CD4-positive, alpha-beta memory T cell (primary cell): ENCODE data around the gene ANKRD13C. TPM values are rescaled to one million over a fixed set of nuclear protein-coding genes. Genes with fewer than 3 reads are reported as not detected.

Experiments used
- CTCF ChIA-PET: fragments of 350-600 bp; sonication (Branson Sonifier 250); formaldehyde crosslinking; loops from one replicate; lab custom pipeline; 2021; ENCODE audit warnings: inconsistent platforms; ENCODE audit not compliant: partially characterized antibody; lab: Charles Lee
- POLR2A ChIA-PET: fragments of 350-600 bp; sonication (Branson Sonifier 250); formaldehyde crosslinking; loops from one replicate; lab custom pipeline; 2021; ENCODE audit not compliant: partially characterized antibody; lab: Charles Lee
- DNase-seq, 5 donors: peaks; one replicate each; pipeline versions ENCODE4 v3.0.0 to v3.0.0-alpha.2; 2020 to 2022; ENCODE audit warnings: mixed read lengths in 1 of 5
- H3K27ac ChIP-seq: one replicate; pipeline ENCODE4 v1.7.0; 2013; ENCODE audit warnings: low read depth, low read length
- H3K27me3 ChIP-seq: 2 replicates; pipeline ENCODE4 v1.7.0; 2013; ENCODE audit warnings: mild to moderate bottlenecking, low read length, moderate library complexity; ENCODE audit not compliant: insufficient read depth
- H3K36me3 ChIP-seq: 2 replicates; pipeline ENCODE4 v1.7.0; 2013; ENCODE audit warnings: mild to moderate bottlenecking, low read length, moderate library complexity; ENCODE audit not compliant: insufficient read depth
- H3K4me1 ChIP-seq: 2 replicates; pipeline ENCODE4 v1.7.0; 2013; ENCODE audit warnings: mild to moderate bottlenecking, low read length, moderate library complexity; ENCODE audit not compliant: insufficient read depth
- H3K4me3 ChIP-seq, 2 donors: one replicate each; pipeline ENCODE4 v1.7.0; 2013; ENCODE audit warnings: low read length in 2 of 2, mild to moderate bottlenecking in 1 of 2
- H3K9me3 ChIP-seq, 2 donors: one replicate each; pipeline ENCODE4 v1.7.0; 2013; ENCODE audit warnings: low read length in 2 of 2, control low read depth in 1 of 2; ENCODE audit not compliant: control insufficient read depth in 1 of 2
- H3K27ac Mint-ChIP-seq, 7 donors: one replicate each; pipeline ENCODE4 v1.8.0; 2020 to 2021; ENCODE audit warnings: mixed read lengths in 7 of 7, mild to moderate bottlenecking in 6 of 7, inconsistent platforms in 3 of 7, moderate library complexity in 3 of 7
- H3K27me3 Mint-ChIP-seq, 2 donors: one replicate each; pipeline ENCODE4 v1.8.0; 2020 to 2021; ENCODE audit warnings: mixed read lengths in 2 of 2
- H3K36me3 Mint-ChIP-seq, 2 donors: one replicate each; pipeline ENCODE4 v1.8.0; 2020 to 2021; ENCODE audit warnings: mixed read lengths in 2 of 2, inconsistent platforms in 1 of 2, mild to moderate bottlenecking in 1 of 2
- H3K4me1 Mint-ChIP-seq, 4 donors: one replicate each; pipeline ENCODE4 v1.8.0; 2020 to 2021; ENCODE audit warnings: mixed read lengths in 4 of 4, mild to moderate bottlenecking in 1 of 4
- H3K4me3 Mint-ChIP-seq, 8 donors: one replicate each; pipeline ENCODE4 v1.8.0; 2020 to 2021; ENCODE audit warnings: mixed read lengths in 8 of 8, mild to moderate bottlenecking in 7 of 8, moderate library complexity in 6 of 8, inconsistent platforms in 3 of 8
- H3K9me3 Mint-ChIP-seq, 8 donors: one replicate each; pipeline ENCODE4 v1.8.0; 2020 to 2021; ENCODE audit warnings: mixed read lengths in 8 of 8, mild to moderate bottlenecking in 5 of 8, inconsistent platforms in 3 of 8, moderate library complexity in 1 of 8
- intact Hi-C: fragments of 100-400 bp; cut with micrococcal nuclease; formaldehyde crosslinking; loops from one replicate; pipeline ENCODE4 v1.15.1; 2023
- polyA plus RNA-seq, 2 donors: library from polyadenylated mRNA; unstranded; fragments of 300-500 nt; fragmentation: Illumina TruSeq; gene quantifications; one replicate each; pipeline ENCODE4 v1.2.3, GENCODE V29; 2021
- total RNA-seq, 2 experiments: library from RNA; stranded (reverse); gene quantifications; one replicate each; pipeline ENCODE4 v1.2.3, GENCODE V29; 2021

Gene ANKRD13C
- total and polyA plus RNA-seq, 4 experiments from 2014 or later: 12.9 to 34.0 (median 22.9) TPM

DNA sequence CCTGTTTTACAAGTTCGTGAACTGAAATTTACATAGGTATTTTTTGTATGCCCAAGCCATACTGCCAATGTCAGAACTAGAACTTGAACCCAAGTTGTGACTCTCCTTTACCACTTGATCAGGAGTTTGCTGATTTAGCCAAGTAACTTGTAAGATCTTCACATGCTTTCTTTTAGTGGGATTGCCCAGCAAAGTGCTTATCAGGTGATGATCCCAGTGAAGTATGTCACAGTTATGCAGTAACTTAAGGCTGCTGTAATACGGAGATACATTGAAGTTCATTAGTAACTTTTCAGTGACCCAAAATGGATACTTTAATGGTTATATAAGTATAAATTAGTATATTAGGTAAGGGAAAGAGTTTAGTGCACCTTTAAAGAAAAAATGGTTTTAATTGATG, 129.6 kb downstream of the ANKRD13C start:
- Mint-ChIP-seq H3K4me3 (peak overlapping the region in 5 of 8 donors; percentile 23 to 69 (median 65)), H3K27me3 (no peaks in the 10 kb centered on the region), H3K4me1 (peaks cover 32 to 72% (median 56%) of the 10 kb centered on the region in 4 donors), H3K36me3 (peaks cover 20 to 65% of the 10 kb centered on the region in 2 donors), H3K27ac (peak overlapping the region in 3 of 7 donors; percentile 3 to 93 (median 25)), H3K9me3 (peaks cover 0 to 3% (median 0%) of the 10 kb centered on the region in 8 donors)
- ChIA-PET CTCF (no interaction called here), POLR2A (no interaction called here)
- intact Hi-C loops: no loop called here
- Histone ChIP-seq H3K9me3 (no peaks in the 10 kb centered on the region), H3K4me3 (no peak overlapping the region), H3K27me3 (no peaks in the 10 kb centered on the region), H3K27ac (no peak overlapping the region), H3K4me1 (peaks cover 65% of the 10 kb centered on the region), H3K36me3 (peaks cover 27% of the 10 kb centered on the region)
- DNase-seq: no peak

DNA sequence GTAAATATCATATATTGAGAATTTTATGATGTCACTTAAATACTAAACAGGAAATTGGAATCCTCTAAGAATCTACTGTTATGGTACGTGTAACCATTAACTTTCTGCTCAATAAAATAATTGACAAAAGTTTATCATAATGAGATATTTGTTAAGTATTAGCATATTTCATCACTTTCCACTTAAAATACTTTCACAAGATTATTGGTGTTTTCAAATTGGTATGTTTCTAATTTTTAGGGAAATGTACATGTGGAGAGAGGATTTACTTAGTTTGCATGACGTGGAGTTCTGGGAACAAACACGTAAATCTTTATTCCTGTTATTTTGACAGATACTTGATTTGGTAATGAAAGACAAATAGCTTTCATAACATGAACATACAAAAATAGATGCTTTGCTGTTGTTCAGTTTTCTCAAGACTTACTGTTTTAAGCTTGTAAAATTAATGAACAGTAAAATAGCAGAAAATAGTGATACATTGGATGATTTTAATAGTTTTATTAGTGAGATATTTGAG, 131.7 kb downstream of the ANKRD13C start:
- Histone ChIP-seq H3K36me3 (peaks cover 11% of the 10 kb centered on the region), H3K27me3 (no peaks in the 10 kb centered on the region), H3K9me3 (no peaks in the 10 kb centered on the region), H3K4me3 (peak overlapping the region in 1 of 2 donors; percentile 70), H3K4me1 (peaks cover 62% of the 10 kb centered on the region), H3K27ac (peak overlapping the region; percentile 95)
- peaks cover 20 to 50% of the 10 kb centered on the region in 2 donors for H3K36me3 Mint-ChIP-seq
- H3K4me3 Mint-ChIP-seq: peak overlapping the region; percentile 85 to 98 (median 91)
- peak overlapping the region; percentile 92 to 99 (median 96) for H3K27ac Mint-ChIP-seq
- no peaks in the 10 kb centered on the region for H3K27me3 Mint-ChIP-seq
- peaks cover 29 to 70% (median 54%) of the 10 kb centered on the region in 4 donors for H3K4me1 Mint-ChIP-seq
- ChIA-PET POLR2A (interaction anchor here (0.7 to 4.4 kb wide), 2 partner anchors 16 to 131 kb away, joined by 3 to 44 read pairs; partner anchors contain the start of gene ANKRD13C), CTCF (no interaction called here)
- intact Hi-C loops: no loop called here
- peaks cover 0 to 3% (median 0%) of the 10 kb centered on the region in 8 donors for H3K9me3 Mint-ChIP-seq
- DNase-seq: no peak

DNA sequence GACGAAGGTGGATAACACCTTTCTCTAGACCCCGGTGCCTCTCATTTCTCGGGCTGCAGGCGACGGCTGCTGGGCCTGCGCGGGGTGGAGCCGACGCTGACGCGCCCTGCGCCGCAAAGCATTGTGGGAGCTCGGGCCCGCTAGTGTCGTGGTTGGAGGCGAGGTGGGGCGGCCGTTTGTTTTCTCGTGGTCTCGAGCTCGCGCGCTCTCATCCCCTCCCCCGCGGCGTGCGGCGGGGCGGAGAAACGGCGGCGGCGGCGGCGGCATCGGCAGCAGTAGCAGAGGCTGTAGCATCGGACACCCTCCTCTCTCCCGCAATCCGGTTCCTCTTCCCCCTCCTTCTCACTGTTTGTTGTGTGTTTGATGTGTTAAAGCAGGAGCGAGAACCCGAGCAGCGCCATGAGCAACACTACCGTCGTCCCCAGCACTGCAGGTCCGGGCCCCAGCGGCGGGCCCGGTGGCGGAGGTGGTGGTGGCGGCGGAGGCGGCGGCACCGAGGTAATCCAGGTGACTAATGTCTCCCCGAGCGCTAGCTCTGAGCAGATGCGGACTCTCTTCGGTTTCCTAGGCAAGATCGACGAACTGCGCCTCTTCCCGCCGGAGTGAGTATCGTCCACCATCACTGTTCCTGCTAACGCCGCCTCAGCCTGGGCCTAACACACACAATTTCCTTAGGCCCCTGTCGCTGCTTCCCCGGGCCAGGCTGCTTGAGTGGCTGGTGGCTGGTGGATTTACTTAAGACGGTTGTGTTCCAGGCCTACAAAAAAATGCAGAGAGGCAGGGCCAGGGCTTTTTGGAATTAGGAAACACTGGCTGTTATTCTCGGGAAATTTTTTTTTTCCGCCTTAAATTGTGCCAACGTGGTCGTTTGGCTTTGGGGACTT, 133.0 kb downstream of the ANKRD13C start, which contains the start of gene SRSF11:
Gene SRSF11, plus strand, starts transcription at position 143 of the 884 bp plus-strand sequence. Its CDS starts 257 bp downstream, at position 400.
- peaks cover 24 to 57% (median 44%) of the 10 kb centered on the region in 4 donors for H3K4me1 Mint-ChIP-seq
- peaks cover 20 to 47% of the 10 kb centered on the region in 2 donors for H3K36me3 Mint-ChIP-seq

DNA sequence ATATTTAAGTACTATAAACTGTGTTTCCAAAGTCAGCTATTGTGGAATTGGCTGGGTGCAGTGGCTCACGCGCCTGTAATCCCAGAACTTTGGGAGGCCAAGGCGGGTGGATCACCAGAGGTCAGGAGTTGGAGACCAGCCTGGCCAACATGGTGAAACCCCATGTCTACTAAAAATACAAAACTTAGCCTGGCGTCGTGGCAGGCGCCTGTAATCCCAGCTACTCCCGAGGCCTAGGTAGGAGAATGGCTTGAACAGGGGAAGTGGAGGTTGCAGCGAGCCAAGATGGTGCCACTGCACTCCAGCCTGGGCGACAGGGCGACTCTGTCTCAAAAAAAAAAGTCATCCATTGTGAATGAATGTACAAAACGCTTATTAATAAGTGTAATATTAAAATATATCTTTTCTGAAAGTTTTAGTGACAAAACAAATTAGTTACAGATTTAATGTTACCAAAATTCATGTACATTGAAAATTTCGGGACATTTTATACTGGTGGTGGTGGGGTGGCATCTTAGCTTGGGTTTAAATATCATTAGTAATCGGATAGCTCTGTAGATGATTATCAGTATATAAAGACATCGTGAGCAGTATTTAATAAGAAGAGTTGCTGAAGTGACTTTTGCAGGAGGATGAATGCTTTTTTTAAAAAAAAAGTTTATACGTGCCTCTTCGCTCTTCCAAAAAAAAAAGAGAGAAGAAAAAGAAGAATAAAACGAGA, 133.8 kb downstream of the ANKRD13C start:
- Mint-ChIP-seq H3K9me3 (peaks cover 0 to 3% (median 0%) of the 10 kb centered on the region in 8 donors), H3K36me3 (peaks cover 20 to 50% of the 10 kb centered on the region in 2 donors), H3K4me3 (peak overlapping the region; percentile 85 to 98 (median 91)), H3K4me1 (peaks cover 24 to 50% (median 40%) of the 10 kb centered on the region in 4 donors), H3K27me3 (no peaks in the 10 kb centered on the region), H3K27ac (peak overlapping the region; percentile 92 to 99 (median 96))
- Histone ChIP-seq H3K27ac (peak overlapping the region; percentile 95), H3K9me3 (no peaks in the 10 kb centered on the region), H3K36me3 (peaks cover 13% of the 10 kb centered on the region), H3K27me3 (no peaks in the 10 kb centered on the region), H3K4me1 (peaks cover 45% of the 10 kb centered on the region), H3K4me3 (peak overlapping the region in 1 of 2 donors; percentile 70)
- CTCF ChIA-PET: interaction anchor here (0.7 to 2.7 kb wide), 5 partner anchors 11 to 860 kb away, joined by 3 to 20 read pairs (median 5); partner anchors contain the start of genes ANKRD13C, LRRC40 and ZRANB2
- POLR2A ChIA-PET: interaction anchor here (0.7 to 4.4 kb wide), 13 partner anchors 8 to 860 kb away, joined by 3 to 76 read pairs (median 5); partner anchors contain the start of genes ANKRD13C, CTH, LRRC40 and ZRANB2
- intact Hi-C loops: loop anchor here (1.0 kb wide), 4 partner anchors 15 to 861 kb away; partner anchors contain the start of genes ANKRD13C, CTH, LRRC40 and ZRANB2
- no peak for DNase-seq

More for the DNA sequence above, 133.0 kb downstream of the ANKRD13C start, which contains the start of gene SRSF11:
- ChIA-PET POLR2A (interaction anchor here (0.7 to 4.4 kb wide), 13 partner anchors 8 to 859 kb away, joined by 3 to 76 read pairs (median 5); partner anchors contain the start of genes ANKRD13C, CTH, LRRC40 and ZRANB2), CTCF (interaction anchor here (0.7 to 2.7 kb wide), 5 partner anchors 11 to 860 kb away, joined by 3 to 20 read pairs (median 5); partner anchors contain the start of genes ANKRD13C, LRRC40 and ZRANB2)
- H3K4me3 ChIP-seq: peak within 1 kb of the TSS; percentile 67 to 70
- peak within 1 kb of the TSS; percentile 95 for H3K27ac ChIP-seq
- Mint-ChIP-seq H3K9me3 (peaks cover 0 to 3% (median 0%) of the 10 kb centered on the region in 8 donors), H3K27ac (peak within 1 kb of the TSS; percentile 92 to 99 (median 96)), H3K27me3 (no peaks in the 10 kb centered on the region), H3K4me3 (peak within 1 kb of the TSS; percentile 85 to 98 (median 91))
- H3K4me1 ChIP-seq: peaks cover 49% of the 10 kb centered on the region
- peaks cover 11% of the 10 kb centered on the region for H3K36me3 ChIP-seq
- peak; percentile 95 to 96 (median 95) for DNase-seq
- intact Hi-C loops: loop anchor here (1.0 kb wide), 4 partner anchors 16 to 860 kb away; partner anchors contain the start of genes ANKRD13C, CTH, LRRC40 and ZRANB2
- H3K27me3 ChIP-seq: no peaks in the 10 kb centered on the region
- H3K9me3 ChIP-seq: no peaks in the 10 kb centered on the region

DNA sequence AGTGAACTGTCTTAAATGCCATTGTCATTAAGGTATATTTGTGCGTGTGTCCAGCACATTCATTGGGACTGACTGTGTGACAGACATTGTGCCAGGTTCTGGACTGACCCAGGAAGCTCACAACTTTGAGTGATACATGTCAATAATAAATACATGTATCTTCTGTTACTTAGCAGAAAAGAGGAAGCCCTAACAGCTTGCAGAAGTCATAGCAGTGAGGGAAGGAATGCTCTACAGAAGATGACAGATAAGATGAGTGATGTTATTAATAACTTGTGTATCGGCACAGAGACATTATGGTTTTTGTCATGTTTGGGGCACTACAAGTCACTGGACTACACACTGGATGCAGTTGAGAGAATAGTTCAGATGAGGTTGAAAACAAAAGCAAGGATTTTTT, 134.5 kb downstream of the ANKRD13C start:
- DNase-seq: no peak
- peaks cover 40% of the 10 kb centered on the region for H3K4me1 ChIP-seq
- Mint-ChIP-seq H3K36me3 (peaks cover 24 to 52% of the 10 kb centered on the region in 2 donors), H3K4me1 (peaks cover 27 to 51% (median 41%) of the 10 kb centered on the region in 4 donors), H3K27me3 (no peaks in the 10 kb centered on the region), H3K4me3 (peak overlapping the region in 7 of 8 donors; percentile 8 to 70 (median 41)), H3K9me3 (peaks cover 0 to 3% (median 0%) of the 10 kb centered on the region in 8 donors), H3K27ac (peak overlapping the region; percentile 74 to 97 (median 93))
- H3K27ac ChIP-seq: no peak overlapping the region
- intact Hi-C loops: no loop called here
- H3K4me3 ChIP-seq: no peak overlapping the region
- no peaks in the 10 kb centered on the region for H3K9me3 ChIP-seq
- CTCF ChIA-PET: interaction anchor here (2.0 to 2.7 kb wide), 2 partner anchors 10 to 861 kb away, joined by 12 to 20 read pairs; partner anchors contain the start of gene ZRANB2
- H3K36me3 ChIP-seq: peaks cover 9% of the 10 kb centered on the region
- POLR2A ChIA-PET: interaction anchor here (1.4 to 4.4 kb wide), 4 partner anchors 13 to 191 kb away, joined by 5 to 76 read pairs (median 30); partner anchors contain the start of genes ANKRD13C, CTH and LRRC40
- H3K27me3 ChIP-seq: no peaks in the 10 kb centered on the region

DNA sequence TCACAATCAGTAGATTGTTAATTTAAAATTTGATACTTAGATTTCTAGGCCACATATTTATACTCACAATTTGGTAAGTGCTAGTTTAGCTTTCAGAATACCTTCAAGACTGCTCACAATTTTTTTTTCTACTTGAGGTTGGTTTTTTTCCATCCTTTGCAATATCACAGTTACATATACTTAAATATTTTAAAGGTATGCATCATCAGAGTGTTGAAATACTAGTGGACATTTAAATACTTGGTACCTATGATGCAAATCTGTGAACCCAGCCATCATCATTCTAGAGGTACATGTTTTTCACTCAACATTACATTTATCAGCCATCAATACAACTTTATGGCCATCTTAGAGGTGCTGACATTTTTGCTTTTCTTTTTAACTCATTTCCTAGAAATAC, 143.0 kb downstream of the ANKRD13C start:
- ChIA-PET CTCF (interaction anchor here (3.9 kb wide), 1 partner anchor 9 kb away, joined by 20 read pairs; the partner anchor contains the start of gene SRSF11), POLR2A (interaction anchor here (1.3 kb wide), 1 partner anchor 10 kb away, joined by 6 read pairs; the partner anchor contains the start of gene SRSF11)
- no peaks in the 10 kb centered on the region for H3K9me3 Mint-ChIP-seq
- H3K27ac Mint-ChIP-seq: peak overlapping the region in 4 of 7 donors; percentile 13 to 66 (median 38)
- Histone ChIP-seq H3K4me3 (no peak overlapping the region), H3K4me1 (peaks cover 34% of the 10 kb centered on the region), H3K9me3 (no peaks in the 10 kb centered on the region), H3K36me3 (peaks cover 9% of the 10 kb centered on the region), H3K27me3 (no peaks in the 10 kb centered on the region), H3K27ac (no peak overlapping the region)
- H3K4me3 Mint-ChIP-seq: no peak overlapping the region
- DNase-seq: no peak
- intact Hi-C loops: no loop called here
- H3K4me1 Mint-ChIP-seq: peaks cover 27 to 48% (median 39%) of the 10 kb centered on the region in 4 donors
- H3K27me3 Mint-ChIP-seq: no peaks in the 10 kb centered on the region
- H3K36me3 Mint-ChIP-seq: peaks cover 10 to 48% of the 10 kb centered on the region in 2 donors
